GM19043 (cell line): Measurements from ENCODE around the gene XIRP2.

Experiments used
- ATAC-seq: cut with Tn5 transposase; IDR thresholded peaks from one replicate; pipeline ENCODE4 v1.9.1; 2021; ENCODE audit warnings: low read depth; ENCODE audit not compliant: unreplicated experiment

Gene XIRP2, protein sequence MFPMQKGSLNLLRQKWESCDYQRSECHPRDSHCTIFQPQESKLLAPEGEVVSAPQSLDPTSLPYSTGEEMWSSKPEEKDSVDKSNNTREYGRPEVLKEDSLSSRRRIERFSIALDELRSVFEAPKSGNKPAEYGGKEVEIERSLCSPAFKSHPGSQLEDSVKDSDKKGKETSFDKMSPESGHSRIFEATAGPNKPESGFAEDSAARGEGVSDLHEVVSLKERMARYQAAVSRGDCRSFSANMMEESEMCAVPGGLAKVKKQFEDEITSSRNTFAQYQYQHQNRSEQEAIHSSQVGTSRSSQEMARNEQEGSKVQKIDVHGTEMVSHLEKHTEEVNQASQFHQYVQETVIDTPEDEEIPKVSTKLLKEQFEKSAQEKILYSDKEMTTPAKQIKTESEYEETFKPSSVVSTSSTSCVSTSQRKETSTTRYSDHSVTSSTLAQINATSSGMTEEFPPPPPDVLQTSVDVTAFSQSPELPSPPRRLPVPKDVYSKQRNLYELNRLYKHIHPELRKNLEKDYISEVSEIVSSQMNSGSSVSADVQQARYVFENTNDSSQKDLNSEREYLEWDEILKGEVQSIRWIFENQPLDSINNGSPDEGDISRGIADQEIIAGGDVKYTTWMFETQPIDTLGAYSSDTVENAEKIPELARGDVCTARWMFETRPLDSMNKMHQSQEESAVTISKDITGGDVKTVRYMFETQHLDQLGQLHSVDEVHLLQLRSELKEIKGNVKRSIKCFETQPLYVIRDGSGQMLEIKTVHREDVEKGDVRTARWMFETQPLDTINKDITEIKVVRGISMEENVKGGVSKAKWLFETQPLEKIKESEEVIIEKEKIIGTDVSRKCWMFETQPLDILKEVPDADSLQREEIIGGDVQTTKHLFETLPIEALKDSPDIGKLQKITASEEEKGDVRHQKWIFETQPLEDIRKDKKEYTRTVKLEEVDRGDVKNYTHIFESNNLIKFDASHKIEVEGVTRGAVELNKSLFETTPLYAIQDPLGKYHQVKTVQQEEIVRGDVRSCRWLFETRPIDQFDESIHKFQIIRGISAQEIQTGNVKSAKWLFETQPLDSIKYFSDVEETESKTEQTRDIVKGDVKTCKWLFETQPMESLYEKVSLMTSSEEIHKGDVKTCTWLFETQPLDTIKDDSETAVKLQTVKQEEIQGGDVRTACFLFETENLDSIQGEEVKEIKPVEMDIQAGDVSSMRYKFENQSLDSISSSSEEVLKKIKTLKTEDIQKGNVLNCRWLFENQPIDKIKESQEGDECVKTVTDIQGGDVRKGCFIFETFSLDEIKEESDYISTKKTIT (N-terminal part only)

DNA sequence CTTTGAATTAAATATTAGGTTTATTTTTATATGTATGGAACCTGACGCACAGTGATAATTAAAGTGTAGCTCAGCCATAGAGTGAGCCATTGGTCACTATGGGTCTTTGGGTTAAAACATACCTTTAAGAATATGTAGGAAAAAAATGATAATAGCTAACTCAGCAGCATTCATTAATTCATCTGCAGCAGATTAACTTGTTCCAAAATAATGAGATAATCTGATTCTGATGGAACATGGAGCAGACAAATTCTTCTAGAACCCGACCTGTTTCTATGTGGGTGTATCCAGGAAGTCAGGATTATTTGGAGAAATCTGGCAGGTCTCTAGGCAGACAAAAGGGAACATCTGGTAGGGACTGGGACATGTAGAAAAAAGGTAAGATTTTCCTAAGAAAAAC, at the start of gene XIRP2:
Gene XIRP2 (plus strand): TSS at position 301 of the 400 bp plus-strand sequence. CDS start 15,003 bp downstream, outside the sequence.
- ATAC-seq: no peak

GRCh38 chr2:166841152-166841551, 47.1 kb upstream of the XIRP2 start:
- no peak for ATAC-seq

GRCh38 chr2:166841679-166842078, 46.6 kb upstream of the XIRP2 start:
- ATAC-seq: no peak

- no peak for ATAC-seq
Observed at GRCh38 chr2:166844111-166844510, 44.2 kb upstream of the XIRP2 start.

GRCh38 chr2:166862468-166863132, 25.7 kb upstream of the XIRP2 start:
- ATAC-seq: no peak

DNA sequence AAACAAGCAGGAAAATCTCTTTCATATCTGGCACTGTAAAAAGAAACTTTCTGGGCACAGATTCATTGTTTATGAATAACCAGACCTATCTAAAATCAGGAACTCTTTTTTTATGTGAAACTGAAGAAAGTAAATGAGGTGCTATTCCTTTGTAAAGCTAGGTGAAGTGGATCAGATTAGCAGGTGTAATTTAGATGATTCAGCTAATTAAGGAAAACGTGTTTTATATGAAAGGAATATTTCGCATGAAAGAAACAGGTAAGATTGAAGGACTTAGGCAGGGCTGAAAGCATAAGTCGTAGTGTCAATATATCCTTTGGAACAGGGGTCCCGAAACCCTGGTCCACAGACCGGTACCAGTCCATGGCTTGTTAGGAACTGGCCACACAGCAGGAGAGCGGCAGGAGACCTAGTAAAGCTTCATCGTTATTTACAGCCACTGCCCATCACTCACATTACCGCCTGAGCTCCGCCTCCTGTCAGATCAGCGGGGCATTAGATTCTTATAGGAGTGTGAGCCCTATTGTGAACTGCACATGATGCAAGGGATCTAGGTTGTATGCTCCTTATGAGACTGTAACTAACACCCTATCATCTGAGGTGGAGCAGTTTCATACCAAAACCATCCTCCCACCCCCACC, 20.3 kb upstream of the XIRP2 start:
- no peak for ATAC-seq

DNA sequence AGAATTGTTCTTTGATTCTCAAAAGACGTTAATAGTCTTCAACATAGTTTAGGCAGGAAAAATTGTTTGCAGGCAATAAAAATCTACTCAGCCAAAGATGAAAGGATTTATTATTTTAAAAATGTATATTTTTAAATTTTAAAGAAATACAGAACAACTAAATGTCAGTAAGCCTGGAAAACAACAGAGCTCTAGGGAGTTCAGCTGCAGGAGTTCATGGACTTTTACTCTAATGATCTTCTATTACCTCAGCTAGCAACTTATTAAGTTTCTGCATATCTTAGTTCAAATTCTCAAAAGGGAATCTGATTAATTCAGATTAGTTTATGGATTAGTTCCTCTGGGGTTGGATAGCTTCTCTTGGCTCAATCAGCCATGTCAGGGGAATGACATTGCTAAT, 17.9 kb upstream of the XIRP2 start:
- ATAC-seq: no peak

- ATAC-seq: no peak
Observed at GRCh38 chr2:166881177-166881576, 7.1 kb upstream of the XIRP2 start.

DNA sequence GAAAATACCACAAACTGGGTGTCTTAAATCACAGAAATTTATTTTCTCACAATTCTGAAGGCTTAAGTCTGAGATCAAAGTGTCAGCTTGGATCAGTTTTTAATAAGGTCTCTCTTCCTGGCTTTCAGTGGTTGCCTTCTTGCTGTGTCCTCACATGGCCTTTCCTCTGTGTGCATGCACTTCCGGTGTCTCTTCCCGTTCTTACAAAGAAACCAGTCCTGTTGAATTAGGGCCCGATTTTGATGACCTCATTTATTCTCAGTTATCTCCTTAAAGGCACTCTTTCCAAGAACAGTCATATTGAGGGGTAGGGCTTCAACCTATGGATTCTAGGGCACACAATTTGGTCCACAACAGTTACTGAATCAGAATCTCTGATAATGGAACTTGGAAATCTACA, 5.4 kb upstream of the XIRP2 start:
- no peak for ATAC-seq

DNA sequence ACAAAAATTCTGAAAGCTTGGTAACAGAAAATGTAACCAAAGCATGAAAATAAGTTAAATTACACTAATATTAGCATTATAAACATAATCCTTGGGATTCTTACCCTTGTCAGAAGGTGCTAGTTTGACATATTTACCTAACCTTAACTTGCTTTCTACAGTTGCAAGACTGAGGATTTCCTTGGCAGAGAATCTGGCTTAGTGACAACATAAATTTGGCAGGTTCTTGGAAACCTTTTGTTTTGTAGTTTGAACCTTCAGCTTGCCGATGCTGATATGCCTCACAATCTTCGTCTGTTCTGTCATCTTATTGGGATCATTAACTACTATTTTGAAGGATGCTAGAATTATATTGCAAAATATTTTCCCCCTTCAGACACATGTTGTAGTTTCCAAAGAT, 3.4 kb downstream of the XIRP2 start:
- ATAC-seq: no peak

GRCh38 chr2:166892397-166892796, 4.1 kb downstream of the XIRP2 start:
- no peak for ATAC-seq

DNA sequence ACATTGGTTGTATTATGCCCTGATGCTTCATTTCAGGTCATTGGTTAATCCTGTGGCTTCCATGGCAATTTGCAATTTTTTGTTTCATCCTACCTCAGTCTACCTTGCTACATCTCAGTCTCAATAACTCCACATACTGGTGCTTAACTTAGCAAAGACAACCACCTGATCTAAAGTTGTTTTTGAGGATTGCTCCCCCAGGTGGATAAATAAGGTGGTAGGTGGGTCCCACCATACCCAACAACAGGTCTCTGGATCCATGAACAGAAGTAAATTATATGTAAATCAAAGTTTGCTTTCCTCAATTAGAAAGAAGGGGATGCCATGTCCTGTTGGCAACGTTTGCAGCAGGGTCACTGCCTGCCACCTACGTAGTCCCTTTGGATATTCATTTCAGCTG, 7.0 kb downstream of the XIRP2 start:
- no peak for ATAC-seq

- ATAC-seq: no peak
Observed at GRCh38 chr2:166897666-166898065, 9.4 kb downstream of the XIRP2 start.

GRCh38 chr2:166899676-166900075, 11.4 kb downstream of the XIRP2 start:
- ATAC-seq: no peak

DNA sequence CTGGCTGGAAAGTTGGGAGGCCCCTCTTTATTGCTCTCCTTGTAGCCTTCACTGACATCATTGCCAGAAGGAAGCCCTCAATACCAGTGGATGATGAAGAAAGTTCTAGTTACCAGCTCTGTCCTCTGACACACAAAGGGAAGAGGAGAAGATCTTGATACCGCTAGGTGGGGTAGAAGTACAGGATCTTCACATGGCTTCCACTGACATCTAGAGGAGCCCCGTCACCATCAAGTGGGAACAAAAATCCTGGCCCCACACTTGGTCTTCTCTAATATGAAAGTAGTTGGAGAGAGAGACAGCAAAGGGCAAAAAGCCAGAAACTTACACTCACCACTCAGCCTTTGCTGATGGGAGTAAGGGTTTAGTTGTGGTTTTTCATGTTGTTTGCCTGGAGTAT, 12.4 kb downstream of the XIRP2 start:
- no peak for ATAC-seq

DNA sequence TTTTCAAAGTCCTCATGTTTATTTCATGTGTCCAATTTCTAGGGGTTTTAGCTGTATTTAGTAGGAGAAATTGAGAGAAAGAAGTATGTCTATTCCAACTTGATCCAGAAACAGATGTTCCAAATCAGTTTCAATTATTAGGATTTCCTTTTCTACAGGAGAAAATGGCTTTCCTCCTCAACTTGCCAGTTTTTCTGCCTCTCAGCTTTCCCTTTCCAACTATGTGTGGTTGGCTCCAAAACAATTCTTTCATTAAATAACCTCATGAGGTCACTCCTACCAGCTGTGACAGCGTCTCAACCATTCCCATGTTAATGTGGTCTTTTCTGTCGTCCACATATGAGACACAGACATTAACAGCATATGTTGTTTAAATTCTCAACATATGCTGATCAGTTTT, 13.1 kb downstream of the XIRP2 start:
- ATAC-seq: no peak

- no peak for ATAC-seq
Observed at GRCh38 chr2:166916987-166917386, 28.7 kb downstream of the XIRP2 start.

- no peak for ATAC-seq
Observed at GRCh38 chr2:166917415-166917814, 29.1 kb downstream of the XIRP2 start.

DNA sequence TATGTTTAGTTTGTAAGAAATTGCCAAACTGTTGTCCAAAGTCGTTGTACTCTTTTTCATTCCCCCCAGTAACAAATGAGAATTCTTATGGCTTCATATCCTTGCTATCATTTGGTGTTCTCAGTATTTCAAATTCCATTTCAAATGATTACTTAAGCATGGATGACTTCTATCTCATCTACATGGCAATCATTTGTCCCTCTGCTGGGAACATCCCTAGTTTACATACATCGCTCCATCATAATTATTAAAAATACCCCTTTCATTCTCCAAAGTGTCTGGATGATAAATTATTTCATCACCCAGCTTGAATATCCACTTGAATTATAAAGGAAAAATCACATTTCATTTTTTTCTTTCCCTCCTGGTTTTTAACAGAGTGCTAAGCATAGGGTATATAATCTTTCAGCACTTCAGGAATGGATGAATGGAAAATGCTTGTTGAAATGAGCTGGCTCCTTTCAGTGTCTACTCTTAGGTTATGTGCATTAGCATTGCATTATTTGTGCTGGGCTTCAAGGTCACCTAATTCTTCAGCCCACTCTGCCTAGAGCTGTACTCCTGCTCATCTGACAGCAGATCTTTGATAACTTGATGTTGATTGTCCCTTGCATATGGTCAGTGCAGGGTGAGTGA, 33.1 kb downstream of the XIRP2 start:
- ATAC-seq: no peak
